ENCODE data around the gene NHS. TPM values are rescaled to one million over a fixed set of nuclear protein-coding genes. Genes with fewer than 3 reads are reported as not detected.
A peak's percentile ranks its signal among the peaks of the same experiment; 100 is the strongest.

Gene NHS
- polyA plus RNA-seq, 2 donors = 0.78 to 1.7 TPM

- Histone ChIP-seq H3K27me3 (ENCODE audit: control insufficient read depth in 1 of 2, insufficient read depth in 2 of 2, low read length in 2 of 2) (no peaks in the 10 kb centered on the region), H3K4me3 (ENCODE audit: low read depth in 1 of 2, low read length in 2 of 2) (no peak overlapping the region), H3K4me1 (ENCODE audit: control insufficient read depth in 2 of 2, insufficient read depth in 2 of 2, low read length in 1 of 2) (peaks cover 0 to 2% of the 10 kb centered on the region in 2 donors), H3K36me3 (ENCODE audit: control insufficient read depth in 2 of 2, insufficient read depth in 2 of 2, low read length in 1 of 2) (no peaks in the 10 kb centered on the region), H3K9me3 (ENCODE audit: control insufficient read depth in 2 of 2, insufficient read depth in 1 of 2, low read depth in 1 of 2, low read length in 1 of 2) (no peaks in the 10 kb centered on the region), H3K27ac (ENCODE audit: low read depth in 2 of 2, low read length in 1 of 2) (no peak overlapping the region)
- WGBS, 2 donors = 34 to 46% methylated on average over 3 of the region's 3 CpGs
Observed at GRCh38 chrX:17542123-17542522, 167.1 kb downstream of the NHS start.

- H3K27me3 ChIP-seq (ENCODE audit: control insufficient read depth in 1 of 2, insufficient read depth in 2 of 2, low read length in 2 of 2) = no peaks in the 10 kb centered on the region
- H3K36me3 ChIP-seq (ENCODE audit: control insufficient read depth in 2 of 2, insufficient read depth in 2 of 2, low read length in 1 of 2) = no peaks in the 10 kb centered on the region
- H3K27ac ChIP-seq (ENCODE audit: low read depth in 2 of 2, low read length in 1 of 2) = no peak overlapping the region
- WGBS, 2 donors = 75 to 97% methylated on average over 2 of the region's 2 CpGs
- H3K4me3 ChIP-seq (ENCODE audit: low read depth in 1 of 2, low read length in 2 of 2) = no peak overlapping the region
- peaks cover 3% of the 10 kb centered on the region in 2 donors for H3K4me1 ChIP-seq (ENCODE audit: control insufficient read depth in 2 of 2, insufficient read depth in 2 of 2, low read length in 1 of 2)
- no peaks in the 10 kb centered on the region for H3K9me3 ChIP-seq (ENCODE audit: control insufficient read depth in 2 of 2, insufficient read depth in 1 of 2, low read depth in 1 of 2, low read length in 1 of 2)
Observed at GRCh38 chrX:17544821-17545220, 169.8 kb downstream of the NHS start.

- Histone ChIP-seq H3K4me1 (ENCODE audit: control insufficient read depth in 2 of 2, insufficient read depth in 2 of 2, low read length in 1 of 2) (peaks cover 3% of the 10 kb centered on the region in 2 donors), H3K27me3 (ENCODE audit: control insufficient read depth in 1 of 2, insufficient read depth in 2 of 2, low read length in 2 of 2) (no peaks in the 10 kb centered on the region), H3K4me3 (ENCODE audit: low read depth in 1 of 2, low read length in 2 of 2) (no peak overlapping the region), H3K36me3 (ENCODE audit: control insufficient read depth in 2 of 2, insufficient read depth in 2 of 2, low read length in 1 of 2) (no peaks in the 10 kb centered on the region), H3K9me3 (ENCODE audit: control insufficient read depth in 2 of 2, insufficient read depth in 1 of 2, low read depth in 1 of 2, low read length in 1 of 2) (no peaks in the 10 kb centered on the region), H3K27ac (ENCODE audit: low read depth in 2 of 2, low read length in 1 of 2) (no peak overlapping the region)
- 68 to 70% methylated on average over 2 of the region's 2 CpGs for WGBS, 2 donors
Observed at GRCh38 chrX:17546356-17546755, 171.4 kb downstream of the NHS start.

GRCh38 chrX:17547658-17548057 is 172.7 kb downstream of the NHS start:
- no peak overlapping the region for H3K4me3 ChIP-seq (ENCODE audit: low read depth in 1 of 2, low read length in 2 of 2)
- 40 to 44% methylated on average over 2 of the region's 2 CpGs for WGBS, 2 donors
- peaks cover 3% of the 10 kb centered on the region in 2 donors for H3K4me1 ChIP-seq (ENCODE audit: control insufficient read depth in 2 of 2, insufficient read depth in 2 of 2, low read length in 1 of 2)
- no peak overlapping the region for H3K27ac ChIP-seq (ENCODE audit: low read depth in 2 of 2, low read length in 1 of 2)
- H3K36me3 ChIP-seq (ENCODE audit: control insufficient read depth in 2 of 2, insufficient read depth in 2 of 2, low read length in 1 of 2) = no peaks in the 10 kb centered on the region
- no peaks in the 10 kb centered on the region for H3K27me3 ChIP-seq (ENCODE audit: control insufficient read depth in 1 of 2, insufficient read depth in 2 of 2, low read length in 2 of 2)
- no peaks in the 10 kb centered on the region for H3K9me3 ChIP-seq (ENCODE audit: control insufficient read depth in 2 of 2, insufficient read depth in 1 of 2, low read depth in 1 of 2, low read length in 1 of 2)

- H3K36me3 ChIP-seq (ENCODE audit: control insufficient read depth in 2 of 2, insufficient read depth in 2 of 2, low read length in 1 of 2) = no peaks in the 10 kb centered on the region
- WGBS, 2 donors = 60 to 68% methylated on average over 6 of the region's 6 CpGs
- H3K9me3 ChIP-seq (ENCODE audit: control insufficient read depth in 2 of 2, insufficient read depth in 1 of 2, low read depth in 1 of 2, low read length in 1 of 2) = no peaks in the 10 kb centered on the region
- peaks cover 5 to 9% of the 10 kb centered on the region in 2 donors for H3K4me1 ChIP-seq (ENCODE audit: control insufficient read depth in 2 of 2, insufficient read depth in 2 of 2, low read length in 1 of 2)
- no peaks in the 10 kb centered on the region for H3K27me3 ChIP-seq (ENCODE audit: control insufficient read depth in 1 of 2, insufficient read depth in 2 of 2, low read length in 2 of 2)
- H3K27ac ChIP-seq (ENCODE audit: low read depth in 2 of 2, low read length in 1 of 2) = no peak overlapping the region
- no peak overlapping the region for H3K4me3 ChIP-seq (ENCODE audit: low read depth in 1 of 2, low read length in 2 of 2)
Observed at GRCh38 chrX:17549107-17549651, 174.2 kb downstream of the NHS start.

- no peaks in the 10 kb centered on the region for H3K27me3 ChIP-seq (ENCODE audit: control insufficient read depth in 1 of 2, insufficient read depth in 2 of 2, low read length in 2 of 2)
Observed at GRCh38 chrX:17550011-17550410, 175.0 kb downstream of the NHS start.

GRCh38 chrX:17552044-17552650 is 177.1 kb downstream of the NHS start:
- Histone ChIP-seq H3K27me3 (ENCODE audit: control insufficient read depth in 1 of 2, insufficient read depth in 2 of 2, low read length in 2 of 2) (no peaks in the 10 kb centered on the region), H3K36me3 (ENCODE audit: control insufficient read depth in 2 of 2, insufficient read depth in 2 of 2, low read length in 1 of 2) (no peaks in the 10 kb centered on the region), H3K9me3 (ENCODE audit: control insufficient read depth in 2 of 2, insufficient read depth in 1 of 2, low read depth in 1 of 2, low read length in 1 of 2) (no peaks in the 10 kb centered on the region), H3K4me3 (ENCODE audit: low read depth in 1 of 2, low read length in 2 of 2) (no peak overlapping the region), H3K4me1 (ENCODE audit: control insufficient read depth in 2 of 2, insufficient read depth in 2 of 2, low read length in 1 of 2) (peaks cover 5 to 12% of the 10 kb centered on the region in 2 donors), H3K27ac (ENCODE audit: low read depth in 2 of 2, low read length in 1 of 2) (no peak overlapping the region)
- WGBS, 2 donors = 81 to 86% methylated on average over 5 of the region's 5 CpGs

More at GRCh38 chrX:17550011-17550410, 175.0 kb downstream of the NHS start:
- no peaks in the 10 kb centered on the region for H3K36me3 ChIP-seq (ENCODE audit: control insufficient read depth in 2 of 2, insufficient read depth in 2 of 2, low read length in 1 of 2)
- H3K4me1 ChIP-seq (ENCODE audit: control insufficient read depth in 2 of 2, insufficient read depth in 2 of 2, low read length in 1 of 2) = peaks cover 5 to 12% of the 10 kb centered on the region in 2 donors
- H3K4me3 ChIP-seq (ENCODE audit: low read depth in 1 of 2, low read length in 2 of 2) = no peak overlapping the region
- H3K9me3 ChIP-seq (ENCODE audit: control insufficient read depth in 2 of 2, insufficient read depth in 1 of 2, low read depth in 1 of 2, low read length in 1 of 2) = no peaks in the 10 kb centered on the region
- WGBS, 2 donors = 70 to 78% methylated on average over 5 of the region's 5 CpGs
- no peak overlapping the region for H3K27ac ChIP-seq (ENCODE audit: low read depth in 2 of 2, low read length in 1 of 2)

- H3K27ac ChIP-seq (ENCODE audit: low read depth in 2 of 2, low read length in 1 of 2) = peak overlapping the region; percentile 62 to 67
Observed at GRCh38 chrX:17553469-17553868, 178.5 kb downstream of the NHS start.

GRCh38 chrX:17553961-17554482 is 179.0 kb downstream of the NHS start:
- Histone ChIP-seq H3K9me3 (ENCODE audit: control insufficient read depth in 2 of 2, insufficient read depth in 1 of 2, low read depth in 1 of 2, low read length in 1 of 2) (no peaks in the 10 kb centered on the region), H3K27ac (ENCODE audit: low read depth in 2 of 2, low read length in 1 of 2) (peak overlapping the region; percentile 62 to 67)
- 48 to 62% methylated on average over 6 of the region's 6 CpGs for WGBS, 2 donors

More at GRCh38 chrX:17553469-17553868, 178.5 kb downstream of the NHS start:
- peaks cover 2 to 9% of the 10 kb centered on the region in 2 donors for H3K4me1 ChIP-seq (ENCODE audit: control insufficient read depth in 2 of 2, insufficient read depth in 2 of 2, low read length in 1 of 2)
- H3K9me3 ChIP-seq (ENCODE audit: control insufficient read depth in 2 of 2, insufficient read depth in 1 of 2, low read depth in 1 of 2, low read length in 1 of 2) = no peaks in the 10 kb centered on the region
- WGBS, 2 donors = 38 to 45% methylated on average over 6 of the region's 6 CpGs
- no peaks in the 10 kb centered on the region for H3K27me3 ChIP-seq (ENCODE audit: control insufficient read depth in 1 of 2, insufficient read depth in 2 of 2, low read length in 2 of 2)
- H3K4me3 ChIP-seq (ENCODE audit: low read depth in 1 of 2, low read length in 2 of 2) = no peak overlapping the region
- no peaks in the 10 kb centered on the region for H3K36me3 ChIP-seq (ENCODE audit: control insufficient read depth in 2 of 2, insufficient read depth in 2 of 2, low read length in 1 of 2)

GRCh38 chrX:17554914-17555313 is 179.9 kb downstream of the NHS start:
- 67 to 73% methylated on average over 5 of the region's 5 CpGs for WGBS, 2 donors
- Histone ChIP-seq H3K9me3 (ENCODE audit: control insufficient read depth in 2 of 2, insufficient read depth in 1 of 2, low read depth in 1 of 2, low read length in 1 of 2) (no peaks in the 10 kb centered on the region), H3K27me3 (ENCODE audit: control insufficient read depth in 1 of 2, insufficient read depth in 2 of 2, low read length in 2 of 2) (no peaks in the 10 kb centered on the region), H3K4me3 (ENCODE audit: low read depth in 1 of 2, low read length in 2 of 2) (no peak overlapping the region), H3K27ac (ENCODE audit: low read depth in 2 of 2, low read length in 1 of 2) (no peak overlapping the region), H3K36me3 (ENCODE audit: control insufficient read depth in 2 of 2, insufficient read depth in 2 of 2, low read length in 1 of 2) (no peaks in the 10 kb centered on the region), H3K4me1 (ENCODE audit: control insufficient read depth in 2 of 2, insufficient read depth in 2 of 2, low read length in 1 of 2) (peaks cover 2 to 9% of the 10 kb centered on the region in 2 donors)

More at GRCh38 chrX:17553961-17554482, 179.0 kb downstream of the NHS start:
- Histone ChIP-seq H3K4me3 (ENCODE audit: low read depth in 1 of 2, low read length in 2 of 2) (no peak overlapping the region), H3K27me3 (ENCODE audit: control insufficient read depth in 1 of 2, insufficient read depth in 2 of 2, low read length in 2 of 2) (no peaks in the 10 kb centered on the region), H3K36me3 (ENCODE audit: control insufficient read depth in 2 of 2, insufficient read depth in 2 of 2, low read length in 1 of 2) (no peaks in the 10 kb centered on the region), H3K4me1 (ENCODE audit: control insufficient read depth in 2 of 2, insufficient read depth in 2 of 2, low read length in 1 of 2) (peaks cover 2 to 9% of the 10 kb centered on the region in 2 donors)
